ENCODE results near the gene CEPT1. TPM values are rescaled to one million over a fixed set of nuclear protein-coding genes. Genes with fewer than 3 reads are reported as not detected.
A peak's percentile ranks its signal among the peaks of the same experiment; 100 is the strongest.

The CEPT1 gene
- total RNA-seq, 2 experiments from 2014 or later, result 36.0 to 38.6 TPM

GRCh38 chr1:111193712-111194480 lies 53.9 kb downstream of the CEPT1 start:
- ChIA-PET POLR2A (interaction anchor here (0.9 to 4.4 kb wide), 9 partner anchors 9 to 55 kb away, joined by 3 to 55 read pairs (median 4); partner anchors contain the start of gene CHI3L2), CTCF (interaction anchor here (0.6 to 8.8 kb wide), 5 partner anchors 24 to 140 kb away, joined by 3 to 150 read pairs (median 4); no protein-coding TSS in a partner anchor)
- intact Hi-C loops (cut with micrococcal nuclease), result loop anchor here (5.0 kb wide), 1 partner anchor 33 kb away; the partner anchor contains the start of gene CHI3L2
- no peaks in the 10 kb centered on the region for H3K27me3 Mint-ChIP-seq
- H3K9me3 Mint-ChIP-seq, result no peaks in the 10 kb centered on the region
- DNase-seq, result no peak
- ATAC-seq, result no peak
- peak overlapping the region; percentile 98 for H3K27ac Mint-ChIP-seq
- peaks cover 84% of the 10 kb centered on the region for H3K4me1 Mint-ChIP-seq (ENCODE audit: low read depth)
- no peak for TF ChIP-seq CTCF (IDR thresholded peaks at IDR 0.05)
- peaks cover 100% of the 10 kb centered on the region for H3K36me3 Mint-ChIP-seq (ENCODE audit: low read depth)
- H3K4me3 Mint-ChIP-seq, result peak overlapping the region; percentile 99

- POLR2A ChIA-PET, result interaction anchor here (1.0 to 10.4 kb wide), 3 partner anchors 12 to 33 kb away, joined by 3 to 245 read pairs (median 4); partner anchors contain the start of gene CHI3L2
- no peak for DNase-seq
- intact Hi-C loops (cut with micrococcal nuclease), result loop anchor here (5.0 kb wide), 1 partner anchor 48 kb away; no protein-coding TSS in a partner anchor
Measured at GRCh38 chr1:111195002-111195684, 55.1 kb downstream of the CEPT1 start.

GRCh38 chr1:111196213-111196612 lies 56.2 kb downstream of the CEPT1 start:
- ChIA-PET POLR2A (interaction anchor here (0.8 to 10.4 kb wide), 7 partner anchors 8 to 36 kb away, joined by 3 to 245 read pairs (median 4); no protein-coding TSS in a partner anchor), CTCF (interaction anchor here (0.8 to 8.8 kb wide), 8 partner anchors 9 to 165 kb away, joined by 3 to 150 read pairs (median 4); partner anchors contain the start of gene CHI3L2)
- intact Hi-C loops (cut with micrococcal nuclease), result loop anchor here (5.0 kb wide), 1 partner anchor 49 kb away; no protein-coding TSS in a partner anchor
- peaks cover 100% of the 10 kb centered on the region for H3K36me3 Mint-ChIP-seq (ENCODE audit: low read depth)
- TF ChIP-seq CTCF (IDR thresholded peaks at IDR 0.05), result no peak
- H3K4me1 Mint-ChIP-seq (ENCODE audit: low read depth), result peaks cover 71% of the 10 kb centered on the region
- H3K9me3 Mint-ChIP-seq, result no peaks in the 10 kb centered on the region
- no peak for DNase-seq
- peak overlapping the region; percentile 98 for H3K27ac Mint-ChIP-seq
- ATAC-seq, result no peak
- peak overlapping the region; percentile 99 for H3K4me3 Mint-ChIP-seq
- H3K27me3 Mint-ChIP-seq, result no peaks in the 10 kb centered on the region

More at GRCh38 chr1:111195002-111195684, 55.1 kb downstream of the CEPT1 start:
- Mint-ChIP-seq H3K27me3 (no peaks in the 10 kb centered on the region), H3K9me3 (no peaks in the 10 kb centered on the region), H3K27ac (peak overlapping the region; percentile 98), H3K36me3 (ENCODE audit: low read depth) (peaks cover 100% of the 10 kb centered on the region), H3K4me3 (peak overlapping the region; percentile 99), H3K4me1 (ENCODE audit: low read depth) (peaks cover 74% of the 10 kb centered on the region)
- TF ChIP-seq CTCF (IDR thresholded peaks at IDR 0.05), result no peak
- CTCF ChIA-PET, result interaction anchor here (0.6 to 8.8 kb wide), 5 partner anchors 12 to 164 kb away, joined by 3 to 150 read pairs (median 7); no protein-coding TSS in a partner anchor
- no peak for ATAC-seq

- H3K27me3 Mint-ChIP-seq, result no peaks in the 10 kb centered on the region
- ChIA-PET CTCF (interaction anchor here (1.1 to 8.8 kb wide), 11 partner anchors 10 to 550 kb away, joined by 3 to 150 read pairs (median 6); no protein-coding TSS in a partner anchor), POLR2A (interaction anchor here (1.1 to 10.4 kb wide), 8 partner anchors 9 to 30 kb away, joined by 4 to 245 read pairs (median 8); partner anchors contain the start of gene CHI3L2)
- peak; percentile 18 for ATAC-seq
- H3K4me1 Mint-ChIP-seq (ENCODE audit: low read depth), result peaks cover 70% of the 10 kb centered on the region
- H3K27ac Mint-ChIP-seq, result peak overlapping the region; percentile 98
- no peaks in the 10 kb centered on the region for H3K9me3 Mint-ChIP-seq
- peak overlapping the region; percentile 99 for H3K4me3 Mint-ChIP-seq
- intact Hi-C loops (cut with micrococcal nuclease), result loop anchor here (2.0 to 5.0 kb wide), 2 partner anchors 17 to 50 kb away; no protein-coding TSS in a partner anchor
- peak; percentile 72 for DNase-seq
- peaks cover 85% of the 10 kb centered on the region for H3K36me3 Mint-ChIP-seq (ENCODE audit: low read depth)
- TF ChIP-seq CTCF (IDR thresholded peaks at IDR 0.05), result peak; percentile 24
Measured at GRCh38 chr1:111197598-111198284, 57.7 kb downstream of the CEPT1 start.
